ENCODE data around the gene PIP5K1C. TPM values are rescaled to one million over a fixed set of nuclear protein-coding genes. Genes with fewer than 3 reads are reported as not detected.

Gene PIP5K1C
- total and polyA plus RNA-seq, 10 of the 15 experiments (the other 5 are each of a cell fraction or from before 2014, with no cell fraction given) = 0.39 to 19.6 (median 5.3) TPM

GRCh38 chr19:3649888-3650287 is 50.4 kb downstream of the PIP5K1C start:
- ATAC-seq (no peak), FAIRE-seq (no peak), DNase-seq (ENCODE audit: low read depth, low spot score) (no peak)
- ChIA-PET CTCF (no interaction called here), RAD21 (ENCODE audit: unreplicated experiment) (no interaction called here), POLR2A (no interaction called here), SMC1A (ENCODE audit: uncharacterized antibody, unreplicated experiment) (no interaction called here)
- H3K4me3 ChIP-seq = no peak overlapping the region
- TF ChIP-seq, protein P1, sequence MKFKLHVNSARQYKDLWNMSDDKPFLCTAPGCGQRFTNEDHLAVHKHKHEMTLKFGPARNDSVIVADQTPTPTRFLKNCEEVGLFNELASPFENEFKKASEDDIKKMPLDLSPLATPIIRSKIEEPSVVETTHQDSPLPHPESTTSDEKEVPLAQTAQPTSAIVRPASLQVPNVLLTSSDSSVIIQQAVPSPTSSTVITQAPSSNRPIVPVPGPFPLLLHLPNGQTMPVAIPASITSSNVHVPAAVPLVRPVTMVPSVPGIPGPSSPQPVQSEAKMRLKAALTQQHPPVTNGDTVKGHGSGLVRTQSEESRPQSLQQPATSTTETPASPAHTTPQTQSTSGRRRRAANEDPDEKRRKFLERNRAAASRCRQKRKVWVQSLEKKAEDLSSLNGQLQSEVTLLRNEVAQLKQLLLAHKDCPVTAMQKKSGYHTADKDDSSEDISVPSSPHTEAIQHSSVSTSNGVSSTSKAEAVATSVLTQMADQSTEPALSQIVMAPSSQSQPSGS (IDR thresholded peaks at IDR 0.05; ENCODE audit: low read length) = no peak
- no peak for TF ChIP-seq ZNF384 (IDR thresholded peaks at IDR 0.05; ENCODE audit: borderline replicate concordance, low read depth, low read length)
- no peak for TF ChIP-seq NRF1 (conservative IDR thresholded peaks at IDR 0.05; ENCODE audit: low read depth, low read length)
- TF ChIP-seq, protein P2, sequence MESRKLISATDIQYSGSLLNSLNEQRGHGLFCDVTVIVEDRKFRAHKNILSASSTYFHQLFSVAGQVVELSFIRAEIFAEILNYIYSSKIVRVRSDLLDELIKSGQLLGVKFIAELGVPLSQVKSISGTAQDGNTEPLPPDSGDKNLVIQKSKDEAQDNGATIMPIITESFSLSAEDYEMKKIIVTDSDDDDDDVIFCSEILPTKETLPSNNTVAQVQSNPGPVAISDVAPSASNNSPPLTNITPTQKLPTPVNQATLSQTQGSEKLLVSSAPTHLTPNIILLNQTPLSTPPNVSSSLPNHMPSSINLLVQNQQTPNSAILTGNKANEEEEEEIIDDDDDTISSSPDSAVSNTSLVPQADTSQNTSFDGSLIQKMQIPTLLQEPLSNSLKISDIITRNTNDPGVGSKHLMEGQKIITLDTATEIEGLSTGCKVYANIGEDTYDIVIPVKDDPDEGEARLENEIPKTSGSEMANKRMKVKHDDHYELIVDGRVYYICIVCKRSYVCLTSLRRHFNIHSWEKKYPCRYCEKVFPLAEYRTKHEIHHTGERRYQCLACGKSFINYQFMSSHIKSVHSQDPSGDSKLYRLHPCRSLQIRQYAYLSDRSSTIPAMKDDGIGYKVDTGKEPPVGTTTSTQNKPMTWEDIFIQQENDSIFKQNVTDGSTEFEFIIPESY (IDR thresholded peaks at IDR 0.05) = no peak
- no peak for TF ChIP-seq MTA3 (IDR thresholded peaks at IDR 0.05; ENCODE audit: borderline replicate concordance, low read length)
- no peak overlapping the region for H3K4me2 ChIP-seq (ENCODE audit: control insufficient read depth, insufficient read depth)
- H3K36me3 ChIP-seq (ENCODE audit: control insufficient read depth in 2 of 2, insufficient read depth in 2 of 2, low read length in 1 of 2) = peaks cover 0 to 3% of the 10 kb centered on the region in 2 experiments; a peak in 1 of 4 replicates
- intact Hi-C loops (cut with micrococcal nuclease; ENCODE audit: unreplicated experiment) (no loop called here), in situ Hi-C loops (cut with MboI) (no loop called here)
- H3K27ac ChIP-seq (ENCODE audit: control insufficient read depth, insufficient read depth) = no peak overlapping the region
- H3K9me3 ChIP-seq (replicated peaks; ENCODE audit: control insufficient read depth, insufficient read depth, low read length) = no peaks in the 10 kb centered on the region
- no peaks in the 10 kb centered on the region for H4K20me1 ChIP-seq (ENCODE audit: control insufficient read depth, insufficient read depth)
- 98% methylated on average over 16 of the region's 16 CpGs for WGBS (ENCODE audit: insufficient coverage, insufficient replicate concordance, low lambda C conversion rate, missing lambda C conversion rate)
- H2AFZ ChIP-seq (ENCODE audit: control insufficient read depth, low read depth, low read length) = no peak overlapping the region
- H3K9ac ChIP-seq (ENCODE audit: control insufficient read depth, insufficient read depth, low read length) = no peak overlapping the region
- H3K4me1 ChIP-seq (ENCODE audit: control insufficient read depth, insufficient read depth, low read length) = no peaks in the 10 kb centered on the region
- no peaks in the 10 kb centered on the region for H3K79me2 ChIP-seq (ENCODE audit: control insufficient read depth, insufficient read depth, low read length)
- H3K27me3 ChIP-seq (replicated peaks in 1 of 2; ENCODE audit: control insufficient read depth in 2 of 2, insufficient read depth in 2 of 2, low read length in 1 of 2) = no peaks in the 10 kb centered on the region
- BruUV-seq (replicated peaks) = no TSS peak
